NT2/D1 (cell line): ENCODE measurements around the gene SLC7A14.

Experiments
- YY1 ChIP-seq: IDR thresholded peaks from 2 replicates; pipeline ENCODE4 v1.6.1; 2011; ENCODE audit not compliant: insufficient read length, insufficient read depth
- ZNF274 ChIP-seq: IDR thresholded peaks from 2 replicates; pipeline ENCODE4 v1.6.1; 2011; ENCODE audit warnings: mild to moderate bottlenecking, low read depth, low read length

DNA sequence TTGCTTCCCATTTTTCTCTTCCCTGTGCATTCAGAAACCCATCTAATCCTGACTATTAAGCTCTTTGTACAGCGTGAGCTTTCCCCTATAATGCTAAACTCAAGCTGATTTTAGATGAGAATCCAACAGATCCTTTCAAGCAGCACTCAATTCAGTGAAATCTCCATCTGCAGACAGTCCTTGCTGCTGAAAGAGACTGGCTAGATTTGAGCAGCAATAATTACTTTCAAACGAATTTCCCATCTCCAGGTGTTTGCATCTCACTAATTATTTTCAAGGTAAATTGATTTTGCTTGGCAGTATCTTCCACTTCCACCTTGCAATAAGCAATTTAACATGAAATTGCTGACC, 49.5 kb upstream of the SLC7A14 start:
- TF ChIP-seq ZNF274 (no peak), YY1 (no peak)
